Loucy (cell line): ENCODE measurements around the gene AKAP4.

Experiments
- H2AFZ ChIP-seq: fragments of 200-600 bp; sonication (generic); 2 replicates; pipeline ENCODE4 v1.6.0; 2016; ENCODE audit warnings: antibody characterized with exemption, mild to moderate bottlenecking, low read length, moderate library complexity
- H3F3A ChIP-seq: fragments of 200-600 bp; 2 replicates; pipeline ENCODE4 v1.6.0; 2016; ENCODE audit warnings: antibody characterized with exemption, low read depth, mild to moderate bottlenecking
- H3K27me3 ChIP-seq: fragments of 200-600 bp; sonication (generic); 2 replicates; pipeline ENCODE4 v1.6.1; 2014; ENCODE audit warnings: low read length, mild to moderate bottlenecking; ENCODE audit not compliant: insufficient read depth, poor library complexity, severe bottlenecking
- H3K36me3 ChIP-seq: fragments of 200-600 bp; sonication (generic); 2 replicates; pipeline ENCODE4 v1.6.1; 2016; ENCODE audit warnings: low read length; ENCODE audit not compliant: insufficient read depth
- H3K4me1 ChIP-seq: fragments of 200-600 bp; sonication (generic); 2 replicates; pipeline ENCODE4 v1.5.1; 2014; ENCODE audit warnings: low read length, mild to moderate bottlenecking; ENCODE audit not compliant: insufficient read depth, poor library complexity, severe bottlenecking
- H3K4me2 ChIP-seq: fragments of 200-600 bp; sonication (generic); 2 replicates; pipeline ENCODE4 v1.6.0; 2014; ENCODE audit warnings: antibody characterized with exemption, low read length, low read depth, mild to moderate bottlenecking; ENCODE audit not compliant: poor library complexity, severe bottlenecking
- H3K4me3 ChIP-seq: fragments of 200-600 bp; sonication (generic); 2 replicates; pipeline ENCODE4 v1.5.1; 2014; ENCODE audit warnings: low read length, mild to moderate bottlenecking, mixed read lengths; ENCODE audit not compliant: poor library complexity, severe bottlenecking
- H3K79me2 ChIP-seq: fragments of 200-600 bp; sonication (generic); 2 replicates; pipeline ENCODE4 v1.6.1; 2014; ENCODE audit warnings: low read length; ENCODE audit not compliant: insufficient read depth
- H3K9ac ChIP-seq: fragments of 200-600 bp; sonication (generic); 2 replicates; pipeline ENCODE4 v1.6.0; 2014; ENCODE audit warnings: mild to moderate bottlenecking, low read depth, low read length, moderate library complexity; ENCODE audit not compliant: poor library complexity, severe bottlenecking
- H3K9me2 ChIP-seq: fragments of 200-600 bp; sonication (generic); replicated peaks from 2 replicates; pipeline ENCODE4 v1.6.1; 2016; ENCODE audit warnings: low read depth, low read length, mixed read lengths
- H3K9me3 ChIP-seq: fragments of 200-600 bp; sonication (generic); 2 replicates; pipeline ENCODE4 v1.6.1; 2014; ENCODE audit warnings: mild to moderate bottlenecking, antibody characterized with exemption, low read length, low read depth; ENCODE audit not compliant: insufficient read depth
- H4K20me1 ChIP-seq: fragments of 200-600 bp; sonication (generic); 2 replicates; pipeline ENCODE4 v1.6.0; 2014; ENCODE audit warnings: antibody characterized with exemption, low read length, mild to moderate bottlenecking; ENCODE audit not compliant: insufficient read depth, poor library complexity, severe bottlenecking
- EZH2phosphoT487 ChIP-seq: fragments of 200-600 bp; IDR thresholded peaks from 2 replicates; pipeline ENCODE4 v1.6.1; 2018; ENCODE audit warnings: antibody characterized with exemption, mild to moderate bottlenecking, moderate library complexity, borderline replicate concordance
- TF ChIP-seq, protein P1 (sequence below): fragments of 200-600 bp; sonication (generic); conservative IDR thresholded peaks from 2 replicates; pipeline ENCODE4 v1.5.1; 2014; ENCODE audit warnings: mild to moderate bottlenecking, antibody characterized with exemption, low read length

Gene AKAP4

GRCh38 chrX:50147972-50148371 is 52.8 kb downstream of the AKAP4 start:
- Histone ChIP-seq H3K27me3 (no peaks in the 10 kb centered on the region), H3K9me3 (no peaks in the 10 kb centered on the region), H2AFZ (0 out of 2 replicates have a peak overlapping the region, but pooled peaks have one; percentile 49), H3K36me3 (no peaks in the 10 kb centered on the region), H3K9me2 (no peaks in the 10 kb centered on the region), H3K4me3 (no peak overlapping the region), H4K20me1 (no peaks in the 10 kb centered on the region), H3F3A (no peaks in the 10 kb centered on the region), H3K9ac (no peak overlapping the region), H3K4me2 (no peak overlapping the region), H3K79me2 (no peaks in the 10 kb centered on the region), H3K4me1 (peaks cover 9% of the 10 kb centered on the region)
- TF ChIP-seq, protein P1, sequence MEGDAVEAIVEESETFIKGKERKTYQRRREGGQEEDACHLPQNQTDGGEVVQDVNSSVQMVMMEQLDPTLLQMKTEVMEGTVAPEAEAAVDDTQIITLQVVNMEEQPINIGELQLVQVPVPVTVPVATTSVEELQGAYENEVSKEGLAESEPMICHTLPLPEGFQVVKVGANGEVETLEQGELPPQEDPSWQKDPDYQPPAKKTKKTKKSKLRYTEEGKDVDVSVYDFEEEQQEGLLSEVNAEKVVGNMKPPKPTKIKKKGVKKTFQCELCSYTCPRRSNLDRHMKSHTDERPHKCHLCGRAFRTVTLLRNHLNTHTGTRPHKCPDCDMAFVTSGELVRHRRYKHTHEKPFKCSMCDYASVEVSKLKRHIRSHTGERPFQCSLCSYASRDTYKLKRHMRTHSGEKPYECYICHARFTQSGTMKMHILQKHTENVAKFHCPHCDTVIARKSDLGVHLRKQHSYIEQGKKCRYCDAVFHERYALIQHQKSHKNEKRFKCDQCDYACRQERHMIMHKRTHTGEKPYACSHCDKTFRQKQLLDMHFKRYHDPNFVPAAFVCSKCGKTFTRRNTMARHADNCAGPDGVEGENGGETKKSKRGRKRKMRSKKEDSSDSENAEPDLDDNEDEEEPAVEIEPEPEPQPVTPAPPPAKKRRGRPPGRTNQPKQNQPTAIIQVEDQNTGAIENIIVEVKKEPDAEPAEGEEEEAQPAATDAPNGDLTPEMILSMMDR = no peak
- no peak for TF ChIP-seq EZH2phosphoT487
